Gastroesophageal sphincter (tissue), 4 donors: ENCODE measurements around the gene EPC2. TPM values are rescaled to one million over a fixed set of nuclear protein-coding genes. Genes with fewer than 3 reads are reported as not detected.

Experiments
- ATAC-seq: fragments of 150-250 bp; one replicate; pipeline ENCODE4 v1.9.1; 2016; ENCODE audit warnings: mild to moderate bottlenecking, moderate library complexity
- H3K27ac ChIP-seq, 4 donors: fragments of 200-600 bp; sonication (generic) in 3 of 4; 1 replicate in 3 of 4; 2 replicates in 1 of 4; pipeline ENCODE4 v1.5.1; 2016 to 2019
- H3K27me3 ChIP-seq: fragments of 200-600 bp; sonication (generic); one replicate; pipeline ENCODE4 v1.5.1; 2019
- H3K36me3 ChIP-seq, 2 donors: fragments of 200-600 bp; sonication (generic); one replicate each; pipeline ENCODE4 v1.5.1; 2019; ENCODE audit warnings: control low read depth in 1 of 2
- H3K4me1 ChIP-seq, 3 donors: fragments of 200-600 bp; sonication (generic); 1 replicate in 2 of 3; 2 replicates in 1 of 3; pipeline ENCODE4 v1.5.1; 2016 to 2019; ENCODE audit warnings: control low read depth in 2 of 3
- H3K4me3 ChIP-seq, 2 donors: fragments of 200-600 bp; sonication (generic); one replicate each; pipeline ENCODE4 v1.5.1; 2019; ENCODE audit warnings: mild to moderate bottlenecking in 1 of 2, moderate library complexity in 1 of 2
- H3K9me3 ChIP-seq, 3 donors: fragments of 200-600 bp; sonication (generic); one replicate each; pipeline ENCODE4 v1.5.1; 2017 to 2019; ENCODE audit warnings: control low read depth in 2 of 3
- EP300 ChIP-seq: sonication (generic); formaldehyde crosslinking; IDR thresholded peaks from one replicate; pipeline ENCODE4 v1.6.1; 2017; ENCODE audit warnings: antibody characterized with exemption, mild to moderate bottlenecking
- POLR2A ChIP-seq, 2 donors: fragments of 450-650 bp; IDR thresholded peaks; one replicate each; pipeline ENCODE4 v1.6.1; 2017; ENCODE audit warnings: antibody characterized with exemption in 2 of 2, mild to moderate bottlenecking in 2 of 2, moderate library complexity in 1 of 2
- POLR2AphosphoS5 ChIP-seq: sonication (generic); formaldehyde crosslinking; IDR thresholded peaks from one replicate; pipeline ENCODE4 v1.6.1; 2017; ENCODE audit warnings: antibody characterized with exemption
- WGBS, 2 donors: methylation state at CpG; one replicate each; pipeline ENCODE4 v1.1.5; 2018; ENCODE audit warnings: low coverage in 1 of 2; 5-methylcytosine and 5-hydroxymethylcytosine counted together
- total RNA-seq, 4 donors: library from RNA; depleted of rRNA; stranded (reverse); fragments of >200 nt; gene quantifications; one replicate each; pipeline ENCODE4 v1.1.0, GENCODE V29; 2016
- TF ChIP-seq, protein P1 (sequence below), 4 experiments: fragments of 200-600 bp in 2 of 4; fragments of 450-650 bp in 2 of 4; sonication (generic) in 1 of 4; IDR thresholded peaks; one replicate each; pipeline ENCODE4 v1.5.1; 2017 to 2019; ENCODE audit warnings: antibody characterized with exemption in 4 of 4, mild to moderate bottlenecking in 2 of 4, moderate library complexity in 2 of 4

The EPC2 gene
- total RNA-seq, 4 donors from 2014 or later = 25.4 to 38.4 (median 30.7) TPM

DNA sequence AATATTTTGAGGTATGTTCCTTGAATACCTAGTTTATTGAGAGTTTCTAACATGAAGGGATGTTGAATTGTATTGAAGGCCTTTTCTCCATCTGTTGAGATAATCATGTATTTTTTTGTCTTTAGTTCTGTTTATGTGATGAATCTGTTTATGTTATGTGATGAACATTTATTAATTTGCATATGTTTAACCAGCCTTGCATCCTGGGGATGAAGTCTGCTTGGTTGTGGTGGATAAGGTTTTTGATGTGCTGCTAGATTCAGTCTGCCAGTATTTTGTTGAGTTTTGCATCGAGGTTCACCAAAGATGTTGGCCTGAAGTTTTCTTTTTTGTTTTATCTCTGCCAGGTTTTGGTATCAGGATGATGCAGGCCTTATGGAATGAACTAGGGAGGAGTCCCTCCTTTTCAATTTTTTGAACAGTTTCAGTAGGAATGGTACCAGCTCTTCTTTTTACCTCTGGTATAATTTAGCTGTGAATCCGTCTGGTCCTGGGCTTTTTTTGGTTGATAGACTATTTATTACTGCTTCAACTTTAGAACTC is 71.9 kb downstream of the EPC2 start:
- peaks cover 0 to 22% (median 2%) of the 10 kb centered on the region in 3 donors for H3K4me1 ChIP-seq
- no peak for ATAC-seq
- no peaks in the 10 kb centered on the region for H3K36me3 ChIP-seq
- peaks cover 0 to 17% (median 0%) of the 10 kb centered on the region in 3 donors for H3K9me3 ChIP-seq
- 83 to 86% methylated on average over 2 of the region's 2 CpGs for WGBS, 2 donors
- no peak overlapping the region for H3K27ac ChIP-seq
- TF ChIP-seq POLR2AphosphoS5 = no peak
- TF ChIP-seq EP300 = no peak
- TF ChIP-seq, protein P1, sequence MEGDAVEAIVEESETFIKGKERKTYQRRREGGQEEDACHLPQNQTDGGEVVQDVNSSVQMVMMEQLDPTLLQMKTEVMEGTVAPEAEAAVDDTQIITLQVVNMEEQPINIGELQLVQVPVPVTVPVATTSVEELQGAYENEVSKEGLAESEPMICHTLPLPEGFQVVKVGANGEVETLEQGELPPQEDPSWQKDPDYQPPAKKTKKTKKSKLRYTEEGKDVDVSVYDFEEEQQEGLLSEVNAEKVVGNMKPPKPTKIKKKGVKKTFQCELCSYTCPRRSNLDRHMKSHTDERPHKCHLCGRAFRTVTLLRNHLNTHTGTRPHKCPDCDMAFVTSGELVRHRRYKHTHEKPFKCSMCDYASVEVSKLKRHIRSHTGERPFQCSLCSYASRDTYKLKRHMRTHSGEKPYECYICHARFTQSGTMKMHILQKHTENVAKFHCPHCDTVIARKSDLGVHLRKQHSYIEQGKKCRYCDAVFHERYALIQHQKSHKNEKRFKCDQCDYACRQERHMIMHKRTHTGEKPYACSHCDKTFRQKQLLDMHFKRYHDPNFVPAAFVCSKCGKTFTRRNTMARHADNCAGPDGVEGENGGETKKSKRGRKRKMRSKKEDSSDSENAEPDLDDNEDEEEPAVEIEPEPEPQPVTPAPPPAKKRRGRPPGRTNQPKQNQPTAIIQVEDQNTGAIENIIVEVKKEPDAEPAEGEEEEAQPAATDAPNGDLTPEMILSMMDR (IDR thresholded peaks at IDR 0.05) = no peak
- no peak for TF ChIP-seq POLR2A (IDR thresholded peaks at IDR 0.05)
- no peaks in the 10 kb centered on the region for H3K27me3 ChIP-seq
- H3K4me3 ChIP-seq = no peak overlapping the region

DNA sequence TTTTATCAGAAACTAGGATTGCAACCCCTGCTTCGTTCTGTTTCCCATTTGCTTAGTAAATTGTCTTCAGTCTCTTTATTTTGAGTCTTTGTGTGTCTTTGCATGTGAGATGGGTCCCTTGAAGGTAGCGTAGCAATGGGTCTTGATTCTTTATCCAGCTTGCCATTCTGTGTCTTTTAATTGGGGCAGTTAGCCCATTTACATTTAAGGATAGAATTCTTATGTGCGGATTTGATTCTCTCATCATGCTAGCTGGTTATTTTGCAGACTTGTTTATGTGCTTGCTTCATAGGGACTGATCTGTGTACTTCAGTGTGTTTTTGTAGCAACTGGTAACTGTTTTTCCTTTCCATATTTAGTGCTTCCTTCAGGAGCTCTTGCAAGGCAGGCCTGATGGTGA is 73.5 kb downstream of the EPC2 start:
- TF ChIP-seq EP300 (no peak), POLR2A (IDR thresholded peaks at IDR 0.05) (no peak), POLR2AphosphoS5 (no peak)
- TF ChIP-seq, protein P1 (IDR thresholded peaks at IDR 0.05) = no peak
- WGBS, 2 donors = 78 to 95% methylated on average over 3 of the region's 3 CpGs
- Histone ChIP-seq H3K9me3 (peaks cover 0 to 17% (median 0%) of the 10 kb centered on the region in 3 donors), H3K27ac (no peak overlapping the region), H3K27me3 (no peaks in the 10 kb centered on the region), H3K36me3 (no peaks in the 10 kb centered on the region), H3K4me1 (peaks cover 0 to 29% (median 2%) of the 10 kb centered on the region in 3 donors), H3K4me3 (no peak overlapping the region)
- ATAC-seq = no peak

DNA sequence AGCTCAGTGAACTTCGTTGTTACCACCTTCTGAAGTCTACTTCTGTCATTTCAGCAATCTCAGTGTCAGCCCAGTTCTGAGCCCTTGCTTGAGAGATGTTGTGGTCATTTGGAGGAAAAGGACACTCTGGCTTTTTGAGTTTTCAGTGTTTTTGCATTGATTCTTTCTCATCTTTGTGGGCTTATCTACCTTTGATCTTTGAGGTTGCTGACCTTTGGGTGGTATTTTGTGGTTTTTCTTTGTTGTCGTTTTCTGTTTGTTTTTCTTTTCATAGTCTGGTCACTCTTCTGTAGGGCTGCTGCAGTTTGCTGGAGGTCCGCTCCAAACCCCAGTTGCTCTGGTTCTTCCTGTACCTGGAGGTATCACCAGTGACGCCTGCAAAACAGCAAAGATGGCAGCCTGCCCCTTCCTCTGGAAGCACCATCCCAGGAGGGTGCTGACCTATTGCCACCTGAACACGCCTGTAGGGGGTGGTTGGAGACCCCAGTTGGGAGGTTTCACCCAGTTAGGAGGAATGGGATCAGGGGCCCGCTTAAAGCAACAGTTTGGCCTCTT is 74.7 kb downstream of the EPC2 start:
- Histone ChIP-seq H3K4me1 (peaks cover 0 to 35% (median 2%) of the 10 kb centered on the region in 3 donors), H3K27ac (no peak overlapping the region), H3K4me3 (no peak overlapping the region), H3K9me3 (peaks cover 0 to 17% (median 0%) of the 10 kb centered on the region in 3 donors), H3K36me3 (no peaks in the 10 kb centered on the region), H3K27me3 (no peaks in the 10 kb centered on the region)
- no peak for ATAC-seq
- 65 to 97% methylated on average over 2 of the region's 6 CpGs for WGBS, 2 donors
- TF ChIP-seq, protein P1 (IDR thresholded peaks at IDR 0.05) = no peak
- TF ChIP-seq EP300 (no peak), POLR2AphosphoS5 (no peak), POLR2A (IDR thresholded peaks at IDR 0.05) (no peak)

DNA sequence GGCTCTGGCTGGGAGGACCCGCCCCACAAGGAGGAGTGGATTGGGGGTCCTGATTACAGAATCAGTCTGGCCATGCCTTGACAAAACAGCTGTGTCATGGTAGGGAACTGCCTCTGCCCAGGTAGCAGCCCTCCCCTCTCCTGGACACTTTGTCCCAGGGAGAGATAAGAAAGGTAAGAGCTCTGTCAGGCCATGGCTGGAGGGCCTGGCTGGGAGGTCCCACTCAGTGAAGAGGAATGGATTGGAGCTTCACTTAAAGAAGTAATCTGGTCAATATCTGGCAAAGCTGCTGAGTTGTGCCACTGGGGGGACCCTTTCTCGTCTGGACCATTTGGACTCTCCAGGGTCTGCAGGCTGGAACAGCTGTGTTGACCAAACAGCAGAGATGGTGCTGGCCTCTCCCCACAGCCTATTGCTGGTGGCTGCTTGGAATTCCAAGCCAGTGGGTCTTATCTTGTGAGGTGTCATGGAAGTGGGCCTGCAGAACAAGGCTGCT is 75.4 kb downstream of the EPC2 start:
- Histone ChIP-seq H3K27ac (no peak overlapping the region), H3K4me3 (peak overlapping the region in 1 of 2 donors; percentile 13), H3K4me1 (peaks cover 0 to 36% (median 2%) of the 10 kb centered on the region in 3 donors), H3K9me3 (peaks cover 0 to 14% (median 0%) of the 10 kb centered on the region in 3 donors), H3K27me3 (no peaks in the 10 kb centered on the region), H3K36me3 (no peaks in the 10 kb centered on the region)
- WGBS, 2 donors = 17% methylated on average over 2 of the region's 2 CpGs; no CpG with 5 or more reads in 1 of the 2 donors
- no peak for TF ChIP-seq EP300
- TF ChIP-seq, protein P1 (IDR thresholded peaks at IDR 0.05) = no peak
- no peak for TF ChIP-seq POLR2AphosphoS5
- no peak for TF ChIP-seq POLR2A (IDR thresholded peaks at IDR 0.05)
- no peak for ATAC-seq

DNA sequence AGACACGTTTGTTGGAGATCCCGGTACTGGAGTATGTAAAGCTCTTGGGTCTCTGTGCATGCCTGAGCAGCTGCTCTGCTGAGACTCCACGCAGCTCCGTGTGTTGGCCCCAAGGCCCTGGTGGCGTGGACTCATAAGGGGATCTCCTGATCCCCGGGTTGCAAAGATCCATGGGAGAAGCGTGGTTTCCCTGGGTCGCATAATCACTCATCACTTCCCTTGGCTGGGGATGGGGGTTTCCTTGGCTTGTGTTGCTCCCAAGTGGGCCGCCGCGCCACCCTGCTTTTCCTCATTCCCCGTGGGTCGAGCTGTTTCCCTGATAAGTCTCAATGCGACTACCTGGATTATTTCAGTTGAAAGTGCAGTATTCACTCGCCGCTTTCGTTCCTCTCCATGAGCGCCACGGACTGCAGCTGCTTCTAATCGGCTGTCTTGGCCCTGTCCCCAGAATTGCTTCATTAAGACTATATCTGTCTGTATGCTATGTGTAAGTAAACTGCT is 76.0 kb downstream of the EPC2 start:
- ATAC-seq = no peak
- Histone ChIP-seq H3K27ac (no peak overlapping the region), H3K36me3 (no peaks in the 10 kb centered on the region), H3K4me3 (peak overlapping the region in 1 of 2 donors; percentile 13), H3K9me3 (peaks cover 0 to 10% (median 0%) of the 10 kb centered on the region in 3 donors), H3K27me3 (no peaks in the 10 kb centered on the region), H3K4me1 (peaks cover 0 to 36% (median 2%) of the 10 kb centered on the region in 3 donors)
- WGBS, 2 donors = 4 to 30% methylated on average over 4 to 10 of the region's 20 CpGs
- TF ChIP-seq, protein P1 (IDR thresholded peaks at IDR 0.05) = no peak
- TF ChIP-seq POLR2AphosphoS5 (no peak), POLR2A (IDR thresholded peaks at IDR 0.05) (no peak), EP300 (no peak)
